Superior temporal gyrus (tissue), 1 donor: ENCODE results near the gene WDR11.

Source experiments
- DNase-seq: peaks from one replicate; pipeline ENCODE4 v3.0.0-alpha.2; 2016; ENCODE audit errors: extremely low spot score

Gene WDR11

GRCh38 chr10:120944586-120945125, 93.5 kb downstream of the WDR11 start:
- no peak for DNase-seq

GRCh38 chr10:120945182-120945581, 94.0 kb downstream of the WDR11 start:
- DNase-seq: no peak

GRCh38 chr10:120945801-120946302, 94.7 kb downstream of the WDR11 start:
- DNase-seq: peak; percentile 95

- peak; percentile 73 for DNase-seq
Observed at GRCh38 chr10:120946497-120946896, 95.3 kb downstream of the WDR11 start.

GRCh38 chr10:120948889-120949608, 97.9 kb downstream of the WDR11 start:
- peak; percentile 80 for DNase-seq

- DNase-seq: no peak
Observed at GRCh38 chr10:120949609-120950031, 98.5 kb downstream of the WDR11 start.

GRCh38 chr10:120950051-120950561, 98.9 kb downstream of the WDR11 start:
- no peak for DNase-seq

- no peak for DNase-seq
Observed at GRCh38 chr10:120951288-120951687, 100.1 kb downstream of the WDR11 start.

GRCh38 chr10:120953897-120954296, 102.7 kb downstream of the WDR11 start:
- DNase-seq: no peak
